Activated CD4-positive, alpha-beta T cell treated with anti-CD3 and anti-CD28 coated beads, Interleukin-2, amount 10 ng/mL, durations not matched to agents 7 days and 5 days (primary cell): ENCODE data around the gene KCND1. TPM values are rescaled to one million over a fixed set of nuclear protein-coding genes. Genes with fewer than 3 reads are reported as not detected.

ENCODE experiments used
- CTCF ChIA-PET: fragments of 350-600 bp; sonication (Branson Sonifier 250); formaldehyde crosslinking; loops from one replicate; lab custom pipeline; 2021; ENCODE audit warnings: antibody characterized with exemption; lab: Charles Lee
- POLR2A ChIA-PET: fragments of 350-600 bp; sonication (Branson Sonifier 250); formaldehyde crosslinking; loops from one replicate; lab custom pipeline; 2021; ENCODE audit warnings: antibody characterized with exemption; lab: Charles Lee
- DNase-seq: peaks from one replicate; pipeline ENCODE4 v3.0.0-alpha.2; 2020
- H3K27ac Mint-ChIP-seq: one replicate; pipeline ENCODE4 v1.8.0; 2021; ENCODE audit warnings: mild to moderate bottlenecking, moderate library complexity, mixed read lengths
- H3K27me3 Mint-ChIP-seq: one replicate; pipeline ENCODE4 v1.8.0; 2021; ENCODE audit warnings: mixed read lengths
- H3K36me3 Mint-ChIP-seq: one replicate; pipeline ENCODE4 v1.8.0; 2021; ENCODE audit warnings: low read depth, mixed read lengths
- H3K4me1 Mint-ChIP-seq: one replicate; pipeline ENCODE4 v1.8.0; 2021; ENCODE audit warnings: mixed read lengths
- H3K4me3 Mint-ChIP-seq: one replicate; pipeline ENCODE4 v1.8.0; 2021; ENCODE audit warnings: mild to moderate bottlenecking, moderate library complexity, mixed read lengths
- H3K9me3 Mint-ChIP-seq: one replicate; pipeline ENCODE4 v1.8.0; 2021; ENCODE audit warnings: mixed read lengths
- total RNA-seq, 2 experiments: library from RNA; stranded (reverse); gene quantifications; one replicate each; pipeline ENCODE4 v1.2.3, GENCODE V29; 2021

Gene KCND1
- total RNA-seq, 2 experiments from 2014 or later: 2.9 to 3.6 TPM

DNA sequence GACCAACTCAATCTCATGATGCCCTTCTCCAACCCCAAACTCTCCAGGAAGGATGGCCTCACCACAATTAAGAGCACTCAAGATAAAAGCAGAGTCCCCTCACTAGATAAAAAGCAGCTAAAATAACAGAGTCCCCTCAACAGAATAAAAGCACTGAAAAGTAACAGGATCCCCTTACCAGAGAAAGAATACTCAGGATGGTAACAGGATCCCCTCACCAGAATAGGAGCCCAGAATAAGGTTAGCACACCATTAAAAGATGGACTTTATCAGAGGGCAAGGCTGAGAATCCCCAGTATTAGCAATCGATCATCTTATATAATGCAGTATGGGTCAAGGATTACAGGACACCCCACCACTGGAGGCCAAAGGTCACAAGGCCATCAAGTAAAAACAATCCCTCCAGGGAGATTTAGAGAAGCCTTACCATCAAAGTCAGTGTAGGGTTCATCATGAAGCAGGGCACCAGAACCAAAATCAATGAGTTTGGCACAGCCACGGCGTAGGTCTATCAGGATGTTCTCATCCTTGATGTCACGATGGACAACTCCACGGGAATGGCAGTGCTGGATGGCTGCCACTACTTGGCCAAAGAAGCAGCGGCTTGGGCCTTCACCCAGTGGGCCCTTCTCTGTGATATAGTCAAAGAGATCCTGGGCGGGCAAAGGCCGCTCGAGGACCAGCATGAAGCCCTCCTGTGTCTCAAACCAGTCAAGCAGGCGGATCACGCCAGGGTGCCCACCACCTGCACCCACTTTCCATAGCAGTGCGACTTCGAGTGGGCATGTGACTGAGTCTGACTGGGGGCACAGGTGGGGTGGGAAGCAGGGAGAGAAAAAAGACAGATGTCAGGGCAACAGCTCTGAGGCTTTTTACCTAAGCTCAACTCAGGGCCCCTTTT, 56.8 kb downstream of the KCND1 start:
- Mint-ChIP-seq H3K36me3 (peaks cover 57% of the 10 kb centered on the region), H3K9me3 (no peaks in the 10 kb centered on the region), H3K27ac (peak overlapping the region; percentile 55), H3K27me3 (no peaks in the 10 kb centered on the region), H3K4me1 (peaks cover 56% of the 10 kb centered on the region), H3K4me3 (peak overlapping the region; percentile 99)
- no peak for DNase-seq
- ChIA-PET POLR2A (interaction anchor here (1.2 kb wide), 1 partner anchor 27 kb away, joined by 3 read pairs; no protein-coding TSS in a partner anchor), CTCF (interaction anchor here (1.0 kb wide), 1 partner anchor 12 kb away, joined by 3 read pairs; no protein-coding TSS in a partner anchor)

DNA sequence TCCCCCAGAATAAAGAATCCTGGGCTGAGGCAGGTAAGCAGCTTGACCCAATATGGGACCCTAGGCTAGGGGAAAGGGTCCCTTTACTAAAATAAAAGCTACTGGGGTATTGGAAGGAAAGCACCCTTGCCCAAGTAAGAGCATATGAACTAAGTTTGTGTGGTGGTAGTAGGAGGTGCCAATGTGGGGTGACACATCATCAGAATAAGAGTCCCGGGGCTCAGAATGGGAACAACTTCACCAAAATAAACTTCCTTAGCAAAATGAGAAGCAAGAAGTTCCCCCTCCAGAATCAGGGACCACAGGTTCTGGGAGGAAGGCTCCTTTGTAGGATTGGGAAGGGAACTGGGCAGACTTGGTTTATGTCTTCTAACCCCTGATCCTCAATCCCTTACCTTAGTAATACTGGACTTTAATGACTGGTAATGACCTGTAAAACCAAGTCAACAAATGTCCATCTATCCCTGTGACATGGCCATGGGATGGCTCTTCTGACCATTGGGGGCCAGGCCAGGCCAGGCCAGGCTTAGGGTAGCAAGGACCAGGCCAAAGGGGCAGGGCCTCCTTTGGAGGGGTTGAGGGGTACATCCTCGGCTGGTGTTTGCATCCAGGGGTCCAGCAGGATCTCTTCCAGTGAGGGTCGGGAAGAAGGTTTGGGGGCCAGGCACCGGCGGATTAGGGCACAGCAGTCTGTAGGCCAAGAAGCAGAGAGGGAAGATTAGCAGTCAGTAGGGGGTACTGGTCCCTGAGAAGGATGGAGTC, 57.9 kb downstream of the KCND1 start:
- no peaks in the 10 kb centered on the region for H3K9me3 Mint-ChIP-seq
- H3K4me1 Mint-ChIP-seq: peaks cover 52% of the 10 kb centered on the region
- peak overlapping the region; percentile 99 for H3K4me3 Mint-ChIP-seq
- POLR2A ChIA-PET: no interaction called here
- CTCF ChIA-PET: no interaction called here
- DNase-seq: no peak
- peaks cover 57% of the 10 kb centered on the region for H3K36me3 Mint-ChIP-seq
- H3K27me3 Mint-ChIP-seq: no peaks in the 10 kb centered on the region
- H3K27ac Mint-ChIP-seq: peak overlapping the region; percentile 73

- Mint-ChIP-seq H3K9me3 (no peaks in the 10 kb centered on the region), H3K4me3 (peak within 1 kb of the TSS; percentile 82), H3K27ac (peak within 1 kb of the TSS; percentile 91), H3K27me3 (no peaks in the 10 kb centered on the region), H3K36me3 (peaks cover 39% of the 10 kb centered on the region), H3K4me1 (peaks cover 50% of the 10 kb centered on the region)
- POLR2A ChIA-PET: interaction anchor here (0.6 to 2.3 kb wide), 8 partner anchors 14 to 255 kb away, joined by 3 to 6 read pairs (median 4); partner anchors contain the start of genes PQBP1 and TIMM17B
- DNase-seq: peak; percentile 90
- CTCF ChIA-PET: interaction anchor here (0.6 to 1.1 kb wide), 2 partner anchors 29 to 221 kb away, joined by 3 read pairs; no protein-coding TSS in a partner anchor
These were observed 60.0 kb downstream of the KCND1 start, which contains the start of gene SLC35A2 for GRCh38 chrX:48911412-48912182. TSS of gene SLC35A2 (minus strand) at chrX:48911646. CDS start at chrX:48911636, 10 bp downstream.

Other genes starting within 250 kb of the KCND1 start
- gene GLOD5, start 210.1 kb downstream of the KCND1 start, total RNA-seq: not detected
- gene GATA1, start 185.3 kb downstream of the KCND1 start, total RNA-seq: not detected
- gene HDAC6, start 169.8 kb downstream of the KCND1 start, total RNA-seq: 100 to 1,000 TPM in 1 of 2 experiments, 10 to 100 TPM in 1; 94.3 to 102 TPM
- gene ERAS, start 145.3 kb downstream of the KCND1 start, total RNA-seq: not detected
- gene PCSK1N, start 136.2 kb downstream of the KCND1 start, total RNA-seq: under 1 TPM; 0.33 to 0.40 TPM
- gene TIMM17B, start 74.1 kb downstream of the KCND1 start, total RNA-seq: 10 to 100 TPM; 39.9 to 45.8 TPM
- gene PQBP1, start 73.9 kb downstream of the KCND1 start, total RNA-seq: 10 to 100 TPM; 69.4 to 77.6 TPM
- 10 to 100 TPM; 14.0 to 16.8 TPM for gene SLC35A2, start 60.2 kb downstream of the KCND1 start, total RNA-seq
- gene PIM2, start 52.8 kb downstream of the KCND1 start, total RNA-seq: 100 to 1,000 TPM; 152 to 154 TPM
- 10 to 100 TPM; 49.0 to 54.1 TPM for gene OTUD5, start 14.2 kb downstream of the KCND1 start, total RNA-seq
- 10 to 100 TPM; 73.2 to 91.2 TPM for gene GRIPAP1, start 30.4 kb upstream of the KCND1 start, total RNA-seq
- gene TFE3, start 71.5 kb upstream of the KCND1 start, total RNA-seq: 10 to 100 TPM; 25.7 to 26.8 TPM
- gene CCDC120, start 87.2 kb upstream of the KCND1 start, total RNA-seq: 1 to 10 TPM; 5.5 to 5.9 TPM
- gene PRAF2, start 102.2 kb upstream of the KCND1 start, total RNA-seq: 10 to 100 TPM; 24.7 to 27.1 TPM
- gene WDR45, start 108.0 kb upstream of the KCND1 start, total RNA-seq: 10 to 100 TPM; 44.0 to 48.6 TPM
- gene GPKOW, start 151.9 kb upstream of the KCND1 start, total RNA-seq: 10 to 100 TPM; 29.2 to 33.2 TPM
- gene MAGIX, start 190.9 kb upstream of the KCND1 start, total RNA-seq: 1 to 10 TPM; 1.9 to 2.8 TPM
- 100 to 1,000 TPM; 245 to 270 TPM for gene PLP2, start 200.1 kb upstream of the KCND1 start, total RNA-seq
- 10 to 100 TPM; 13.7 to 17.6 TPM for gene PRICKLE3, start 214.5 kb upstream of the KCND1 start, total RNA-seq
- gene SYP, start 228.3 kb upstream of the KCND1 start, total RNA-seq: 1 to 10 TPM; 2.5 to 2.7 TPM